ENCODE data around the gene MIER3.

MIER3 gene, protein sequence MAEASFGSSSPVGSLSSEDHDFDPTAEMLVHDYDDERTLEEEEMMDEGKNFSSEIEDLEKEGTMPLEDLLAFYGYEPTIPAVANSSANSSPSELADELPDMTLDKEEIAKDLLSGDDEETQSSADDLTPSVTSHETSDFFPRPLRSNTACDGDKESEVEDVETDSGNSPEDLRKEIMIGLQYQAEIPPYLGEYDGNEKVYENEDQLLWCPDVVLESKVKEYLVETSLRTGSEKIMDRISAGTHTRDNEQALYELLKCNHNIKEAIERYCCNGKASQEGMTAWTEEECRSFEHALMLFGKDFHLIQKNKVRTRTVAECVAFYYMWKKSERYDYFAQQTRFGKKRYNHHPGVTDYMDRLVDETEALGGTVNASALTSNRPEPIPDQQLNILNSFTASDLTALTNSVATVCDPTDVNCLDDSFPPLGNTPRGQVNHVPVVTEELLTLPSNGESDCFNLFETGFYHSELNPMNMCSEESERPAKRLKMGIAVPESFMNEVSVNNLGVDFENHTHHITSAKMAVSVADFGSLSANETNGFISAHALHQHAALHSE

DNA sequence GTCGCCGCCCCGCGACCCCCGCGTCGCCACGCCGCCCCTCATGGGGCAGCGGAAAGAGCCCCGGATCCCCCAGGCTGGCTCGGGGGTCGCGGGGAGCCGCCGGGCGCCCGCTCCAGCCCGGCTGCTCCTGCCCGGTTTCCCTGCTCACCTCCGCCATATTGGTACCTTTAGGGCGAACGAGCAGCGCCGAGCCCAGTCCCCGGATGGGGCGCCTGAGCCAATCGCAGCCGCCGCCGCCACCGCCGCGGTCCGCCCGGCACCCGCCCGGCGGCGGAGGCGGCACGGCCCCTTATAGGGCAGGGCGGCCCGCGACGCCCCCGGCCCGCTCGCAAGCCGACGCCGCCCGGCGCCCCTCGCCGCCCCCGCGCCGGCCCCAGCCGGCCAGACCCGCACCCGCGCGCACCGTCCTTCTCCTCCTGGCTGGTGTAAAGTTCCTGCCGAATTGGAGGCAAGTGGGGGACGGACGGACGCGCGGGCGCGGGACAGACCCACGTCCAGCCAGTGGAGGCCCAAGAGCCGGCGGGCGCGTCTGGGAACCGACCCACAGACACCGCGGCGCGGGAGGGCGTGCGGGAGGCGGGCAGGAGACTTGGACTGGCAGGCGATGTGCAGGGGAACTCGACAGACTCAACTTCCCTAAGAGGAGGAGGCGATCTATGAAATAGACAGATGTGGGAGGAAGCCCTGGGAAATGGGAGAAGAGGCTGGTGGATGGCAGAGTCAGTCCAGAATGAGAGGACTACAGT is at the start of gene MIER3:
Gene MIER3, minus strand, starts transcription at position 178 of the 746 bp plus-strand sequence. Its CDS starts 21 bp downstream, at position 157.
- H3K4me3 ChIP-seq (ENCODE audit: low read depth in 1 of 2, low read length in 2 of 2), result peak within 1 kb of the TSS; percentile 80 to 83
- H3K27me3 ChIP-seq (ENCODE audit: control insufficient read depth in 1 of 2, insufficient read depth in 2 of 2, low read length in 2 of 2), result no peaks in the 10 kb centered on the region
- H3K27ac ChIP-seq (ENCODE audit: low read depth, low read length), result peak within 1 kb of the TSS; percentile 25
- no peaks in the 10 kb centered on the region for H3K36me3 ChIP-seq (ENCODE audit: control insufficient read depth in 1 of 2, insufficient read depth in 2 of 2, low read length in 2 of 2)
- no peaks in the 10 kb centered on the region for H3K9me3 ChIP-seq (ENCODE audit: control insufficient read depth in 1 of 2, low read length in 2 of 2)
- peaks cover 16 to 18% of the 10 kb centered on the region in 2 donors for H3K4me1 ChIP-seq (ENCODE audit: control insufficient read depth in 1 of 2, insufficient read depth in 2 of 2, low read length in 2 of 2)
- H3K9ac ChIP-seq (ENCODE audit: low read depth in 1 of 2, low read length in 2 of 2), result peak within 1 kb of the TSS; percentile 72 to 82

DNA sequence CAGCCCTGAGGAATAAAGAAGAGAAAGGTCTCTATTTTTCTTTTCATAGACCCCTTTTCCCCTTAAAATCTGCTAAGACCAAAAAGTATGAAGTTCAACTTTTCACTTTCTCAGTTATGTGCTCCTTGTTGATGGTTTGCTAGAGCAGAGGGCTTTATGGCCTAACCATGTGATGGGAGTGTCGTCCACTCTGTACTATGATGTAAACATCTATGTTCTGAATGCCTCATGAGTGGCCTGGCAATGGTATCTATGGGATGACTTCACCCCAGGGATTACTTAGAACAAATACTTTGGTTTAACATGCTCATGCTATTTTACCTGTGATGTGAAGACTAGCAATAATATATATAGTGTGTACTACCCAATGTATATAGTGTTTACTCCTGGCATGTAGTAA is 43.7 kb upstream of the MIER3 start:
- no peaks in the 10 kb centered on the region for H3K27me3 ChIP-seq (ENCODE audit: control insufficient read depth in 1 of 2, insufficient read depth in 2 of 2, low read length in 2 of 2)
- no peak overlapping the region for H3K27ac ChIP-seq (ENCODE audit: low read depth, low read length)
- H3K4me3 ChIP-seq (ENCODE audit: low read depth in 1 of 2, low read length in 2 of 2), result no peak overlapping the region
- H3K36me3 ChIP-seq (ENCODE audit: control insufficient read depth in 1 of 2, insufficient read depth in 2 of 2, low read length in 2 of 2), result no peaks in the 10 kb centered on the region
- no peaks in the 10 kb centered on the region for H3K9me3 ChIP-seq (ENCODE audit: control insufficient read depth in 1 of 2, low read length in 2 of 2)
- no peaks in the 10 kb centered on the region for H3K4me1 ChIP-seq (ENCODE audit: control insufficient read depth in 1 of 2, insufficient read depth in 2 of 2, low read length in 2 of 2)
- H3K9ac ChIP-seq (ENCODE audit: low read depth in 1 of 2, low read length in 2 of 2), result no peak overlapping the region

DNA sequence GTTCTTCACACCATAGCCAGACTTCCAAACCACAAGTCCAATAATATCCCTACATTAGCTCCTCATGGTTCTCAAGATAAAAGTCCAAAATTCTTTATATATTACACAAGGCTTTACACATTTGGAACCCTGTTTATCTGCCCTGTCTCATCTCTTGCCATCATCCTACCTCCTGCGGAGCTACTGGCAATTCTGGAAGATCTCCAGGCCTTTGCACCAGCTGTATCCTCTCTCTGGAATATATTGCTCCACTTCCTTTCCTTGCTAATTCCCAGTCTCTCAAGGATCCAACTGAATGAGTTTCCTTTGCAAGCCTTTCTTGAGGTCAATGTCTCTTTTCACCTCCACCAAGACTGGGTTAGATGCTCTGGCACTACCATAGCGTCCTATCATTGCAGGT is 41.3 kb upstream of the MIER3 start:
- no peaks in the 10 kb centered on the region for H3K9me3 ChIP-seq (ENCODE audit: control insufficient read depth in 1 of 2, low read length in 2 of 2)
- no peaks in the 10 kb centered on the region for H3K27me3 ChIP-seq (ENCODE audit: control insufficient read depth in 1 of 2, insufficient read depth in 2 of 2, low read length in 2 of 2)
- H3K4me1 ChIP-seq (ENCODE audit: control insufficient read depth in 1 of 2, insufficient read depth in 2 of 2, low read length in 2 of 2), result no peaks in the 10 kb centered on the region
- no peak overlapping the region for H3K27ac ChIP-seq (ENCODE audit: low read depth, low read length)
- H3K36me3 ChIP-seq (ENCODE audit: control insufficient read depth in 1 of 2, insufficient read depth in 2 of 2, low read length in 2 of 2), result no peaks in the 10 kb centered on the region
- H3K9ac ChIP-seq (ENCODE audit: low read depth in 1 of 2, low read length in 2 of 2), result no peak overlapping the region
- no peak overlapping the region for H3K4me3 ChIP-seq (ENCODE audit: low read depth in 1 of 2, low read length in 2 of 2)

DNA sequence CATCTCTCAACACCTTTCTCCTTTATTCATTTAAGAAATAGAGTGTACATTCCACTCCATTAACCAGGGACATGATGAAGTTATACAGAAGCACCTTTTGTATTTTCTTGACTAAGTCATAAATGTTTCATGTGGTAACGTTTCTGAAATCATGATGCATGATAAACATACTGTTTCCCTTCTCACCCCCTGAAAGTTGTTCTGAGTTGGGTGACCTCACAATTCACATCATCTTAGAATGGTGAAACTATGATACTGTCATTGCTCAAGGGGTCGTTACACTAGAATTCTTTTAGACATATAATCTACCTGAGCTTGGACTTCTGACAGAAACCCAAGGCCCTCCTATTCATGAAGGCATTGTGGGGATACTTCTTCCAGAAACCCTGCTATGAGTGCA is 37.8 kb upstream of the MIER3 start:
- no peak overlapping the region for H3K4me3 ChIP-seq (ENCODE audit: low read depth in 1 of 2, low read length in 2 of 2)
- H3K27ac ChIP-seq (ENCODE audit: low read depth, low read length), result no peak overlapping the region
- H3K9me3 ChIP-seq (ENCODE audit: control insufficient read depth in 1 of 2, low read length in 2 of 2), result no peaks in the 10 kb centered on the region
- no peaks in the 10 kb centered on the region for H3K36me3 ChIP-seq (ENCODE audit: control insufficient read depth in 1 of 2, insufficient read depth in 2 of 2, low read length in 2 of 2)
- H3K27me3 ChIP-seq (ENCODE audit: control insufficient read depth in 1 of 2, insufficient read depth in 2 of 2, low read length in 2 of 2), result no peaks in the 10 kb centered on the region
- no peak overlapping the region for H3K9ac ChIP-seq (ENCODE audit: low read depth in 1 of 2, low read length in 2 of 2)
- H3K4me1 ChIP-seq (ENCODE audit: control insufficient read depth in 1 of 2, insufficient read depth in 2 of 2, low read length in 2 of 2), result no peaks in the 10 kb centered on the region

DNA sequence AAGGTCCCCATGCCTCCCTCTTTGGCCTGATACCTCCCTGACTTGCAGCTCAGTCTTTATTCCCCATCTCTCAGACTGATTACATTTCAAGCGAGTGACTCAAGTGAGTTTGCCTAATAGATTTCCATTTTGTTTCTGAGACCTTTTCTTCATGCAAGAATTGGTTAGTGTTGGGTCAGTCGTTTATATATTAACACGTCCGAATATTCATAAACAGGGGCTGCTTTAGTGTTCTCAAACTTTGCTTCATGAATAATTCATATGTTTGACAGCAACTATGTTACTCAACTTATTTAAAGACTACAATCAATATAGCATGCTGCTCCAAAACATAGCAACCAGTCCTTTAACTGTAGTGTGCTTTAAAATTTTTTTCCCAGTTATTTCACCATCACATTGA is 36.6 kb upstream of the MIER3 start:
- H3K36me3 ChIP-seq (ENCODE audit: control insufficient read depth in 1 of 2, insufficient read depth in 2 of 2, low read length in 2 of 2), result no peaks in the 10 kb centered on the region
- no peaks in the 10 kb centered on the region for H3K9me3 ChIP-seq (ENCODE audit: control insufficient read depth in 1 of 2, low read length in 2 of 2)
- no peaks in the 10 kb centered on the region for H3K27me3 ChIP-seq (ENCODE audit: control insufficient read depth in 1 of 2, insufficient read depth in 2 of 2, low read length in 2 of 2)
- H3K4me1 ChIP-seq (ENCODE audit: control insufficient read depth in 1 of 2, insufficient read depth in 2 of 2, low read length in 2 of 2), result no peaks in the 10 kb centered on the region
- no peak overlapping the region for H3K4me3 ChIP-seq (ENCODE audit: low read depth in 1 of 2, low read length in 2 of 2)
- H3K9ac ChIP-seq (ENCODE audit: low read depth in 1 of 2, low read length in 2 of 2), result no peak overlapping the region
- H3K27ac ChIP-seq (ENCODE audit: low read depth, low read length), result no peak overlapping the region

DNA sequence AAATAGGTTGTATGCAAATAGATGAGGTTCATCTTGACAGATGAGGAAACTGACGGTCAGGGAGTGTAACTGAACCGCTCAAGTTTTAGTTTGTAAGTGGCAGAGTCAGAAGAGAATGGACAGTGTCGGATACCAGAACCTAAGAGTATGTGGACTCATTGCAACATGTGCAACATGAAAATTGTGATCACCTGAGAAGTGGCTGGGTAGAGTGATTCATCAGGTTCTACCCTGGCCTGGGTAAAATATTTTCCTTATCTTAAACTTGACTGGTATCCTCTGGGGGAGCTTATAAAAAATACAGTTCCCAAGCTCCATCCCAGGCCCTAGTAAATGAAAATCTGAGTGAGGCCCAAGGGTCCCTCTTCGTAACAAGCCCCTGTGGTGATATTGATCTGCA is 35.2 kb upstream of the MIER3 start:
- Histone ChIP-seq H3K9ac (ENCODE audit: low read depth in 1 of 2, low read length in 2 of 2) (no peak overlapping the region), H3K27ac (ENCODE audit: low read depth, low read length) (no peak overlapping the region), H3K4me3 (ENCODE audit: low read depth in 1 of 2, low read length in 2 of 2) (no peak overlapping the region), H3K36me3 (ENCODE audit: control insufficient read depth in 1 of 2, insufficient read depth in 2 of 2, low read length in 2 of 2) (no peaks in the 10 kb centered on the region), H3K27me3 (ENCODE audit: control insufficient read depth in 1 of 2, insufficient read depth in 2 of 2, low read length in 2 of 2) (no peaks in the 10 kb centered on the region), H3K9me3 (ENCODE audit: control insufficient read depth in 1 of 2, low read length in 2 of 2) (no peaks in the 10 kb centered on the region), H3K4me1 (ENCODE audit: control insufficient read depth in 1 of 2, insufficient read depth in 2 of 2, low read length in 2 of 2) (no peaks in the 10 kb centered on the region)

DNA sequence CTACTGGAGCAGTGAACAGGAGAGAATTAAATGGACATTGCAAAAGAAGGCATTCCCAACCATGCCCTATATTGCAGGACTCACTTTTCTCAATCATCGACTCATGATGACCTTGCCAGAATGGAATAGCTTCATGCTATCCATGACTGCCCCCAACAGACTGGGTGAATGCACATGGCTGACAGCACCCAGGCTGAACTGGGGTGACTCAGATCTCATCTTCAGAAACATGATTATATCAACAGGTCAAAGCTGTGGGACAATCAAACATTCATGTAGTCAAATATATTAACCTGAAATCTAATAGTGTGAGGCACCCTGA is 34.7 kb upstream of the MIER3 start:
- no peaks in the 10 kb centered on the region for H3K4me1 ChIP-seq (ENCODE audit: control insufficient read depth in 1 of 2, insufficient read depth in 2 of 2, low read length in 2 of 2)
- H3K27ac ChIP-seq (ENCODE audit: low read depth, low read length), result no peak overlapping the region
- H3K4me3 ChIP-seq (ENCODE audit: low read depth in 1 of 2, low read length in 2 of 2), result no peak overlapping the region
- H3K36me3 ChIP-seq (ENCODE audit: control insufficient read depth in 1 of 2, insufficient read depth in 2 of 2, low read length in 2 of 2), result no peaks in the 10 kb centered on the region
- no peaks in the 10 kb centered on the region for H3K27me3 ChIP-seq (ENCODE audit: control insufficient read depth in 1 of 2, insufficient read depth in 2 of 2, low read length in 2 of 2)
- no peaks in the 10 kb centered on the region for H3K9me3 ChIP-seq (ENCODE audit: control insufficient read depth in 1 of 2, low read length in 2 of 2)
- H3K9ac ChIP-seq (ENCODE audit: low read depth in 1 of 2, low read length in 2 of 2), result no peak overlapping the region

DNA sequence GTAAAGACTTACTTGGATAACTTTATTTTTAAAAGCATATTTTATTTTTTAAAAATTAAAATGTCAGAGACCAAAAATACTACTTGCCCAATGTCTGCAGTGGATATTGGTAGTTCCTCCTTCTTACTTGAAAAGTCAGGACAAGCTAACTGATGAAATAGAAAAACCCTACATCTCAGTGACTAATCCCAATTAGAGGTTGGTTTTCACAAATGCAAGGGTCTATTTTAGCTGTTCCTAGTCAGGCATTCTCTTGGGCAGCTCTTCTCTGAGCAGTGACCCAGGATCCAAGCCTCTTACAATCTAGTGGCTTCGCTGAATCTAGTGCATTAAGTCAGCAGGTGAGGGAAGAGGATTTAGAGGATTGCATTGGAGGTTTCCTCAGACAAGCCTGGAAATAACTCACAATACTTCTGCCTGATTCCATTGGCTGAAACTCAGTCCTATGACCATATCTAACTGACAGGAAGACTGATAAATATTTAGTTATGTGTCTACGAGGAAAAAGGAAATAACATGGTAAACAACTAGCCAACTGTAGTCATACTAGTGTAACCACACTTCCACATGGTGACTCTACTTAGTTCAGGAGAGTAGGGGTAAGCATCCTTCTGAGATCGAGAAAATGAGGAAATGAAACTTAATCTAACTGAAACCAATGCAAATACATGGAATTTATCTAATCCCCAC is 34.2 kb upstream of the MIER3 start:
- no peak overlapping the region for H3K9ac ChIP-seq (ENCODE audit: low read depth in 1 of 2, low read length in 2 of 2)
- H3K27me3 ChIP-seq (ENCODE audit: control insufficient read depth in 1 of 2, insufficient read depth in 2 of 2, low read length in 2 of 2), result no peaks in the 10 kb centered on the region
- H3K4me3 ChIP-seq (ENCODE audit: low read depth in 1 of 2, low read length in 2 of 2), result no peak overlapping the region
- H3K27ac ChIP-seq (ENCODE audit: low read depth, low read length), result no peak overlapping the region
- H3K36me3 ChIP-seq (ENCODE audit: control insufficient read depth in 1 of 2, insufficient read depth in 2 of 2, low read length in 2 of 2), result no peaks in the 10 kb centered on the region
- H3K4me1 ChIP-seq (ENCODE audit: control insufficient read depth in 1 of 2, insufficient read depth in 2 of 2, low read length in 2 of 2), result no peaks in the 10 kb centered on the region
- no peaks in the 10 kb centered on the region for H3K9me3 ChIP-seq (ENCODE audit: control insufficient read depth in 1 of 2, low read length in 2 of 2)

DNA sequence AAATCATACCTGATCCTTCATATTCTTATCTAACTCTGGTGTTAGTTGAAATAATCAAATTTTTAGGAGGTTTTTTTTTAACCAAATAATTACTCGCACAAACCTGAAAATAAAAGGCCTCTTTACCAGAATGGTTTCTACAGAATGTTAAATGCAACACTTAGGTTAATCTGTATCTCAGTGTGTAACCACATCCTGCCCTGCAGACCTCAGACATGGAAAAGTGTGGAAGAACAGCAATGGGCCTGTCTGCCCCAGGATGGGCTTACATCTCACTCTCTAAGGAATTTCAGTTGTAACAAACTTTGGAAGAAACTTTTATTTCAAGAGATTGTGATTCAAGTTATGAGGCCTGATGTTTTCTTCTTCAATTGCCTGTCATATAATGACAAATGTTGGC is 32.5 kb upstream of the MIER3 start:
- Histone ChIP-seq H3K27ac (ENCODE audit: low read depth, low read length) (no peak overlapping the region), H3K27me3 (ENCODE audit: control insufficient read depth in 1 of 2, insufficient read depth in 2 of 2, low read length in 2 of 2) (no peaks in the 10 kb centered on the region), H3K36me3 (ENCODE audit: control insufficient read depth in 1 of 2, insufficient read depth in 2 of 2, low read length in 2 of 2) (no peaks in the 10 kb centered on the region), H3K9ac (ENCODE audit: low read depth in 1 of 2, low read length in 2 of 2) (no peak overlapping the region), H3K4me3 (ENCODE audit: low read depth in 1 of 2, low read length in 2 of 2) (no peak overlapping the region), H3K9me3 (ENCODE audit: control insufficient read depth in 1 of 2, low read length in 2 of 2) (no peaks in the 10 kb centered on the region), H3K4me1 (ENCODE audit: control insufficient read depth in 1 of 2, insufficient read depth in 2 of 2, low read length in 2 of 2) (no peaks in the 10 kb centered on the region)
